ENCODE data around the gene MTUS2.

Gene MTUS2

GRCh38 chr13:28830580-28830979 lies 10.4 kb downstream of the MTUS2 start:
- TF ChIP-seq ZFX (IDR thresholded peaks at IDR 0.05; ENCODE audit: borderline replicate concordance) = no peak
- TF ChIP-seq, protein P1, sequence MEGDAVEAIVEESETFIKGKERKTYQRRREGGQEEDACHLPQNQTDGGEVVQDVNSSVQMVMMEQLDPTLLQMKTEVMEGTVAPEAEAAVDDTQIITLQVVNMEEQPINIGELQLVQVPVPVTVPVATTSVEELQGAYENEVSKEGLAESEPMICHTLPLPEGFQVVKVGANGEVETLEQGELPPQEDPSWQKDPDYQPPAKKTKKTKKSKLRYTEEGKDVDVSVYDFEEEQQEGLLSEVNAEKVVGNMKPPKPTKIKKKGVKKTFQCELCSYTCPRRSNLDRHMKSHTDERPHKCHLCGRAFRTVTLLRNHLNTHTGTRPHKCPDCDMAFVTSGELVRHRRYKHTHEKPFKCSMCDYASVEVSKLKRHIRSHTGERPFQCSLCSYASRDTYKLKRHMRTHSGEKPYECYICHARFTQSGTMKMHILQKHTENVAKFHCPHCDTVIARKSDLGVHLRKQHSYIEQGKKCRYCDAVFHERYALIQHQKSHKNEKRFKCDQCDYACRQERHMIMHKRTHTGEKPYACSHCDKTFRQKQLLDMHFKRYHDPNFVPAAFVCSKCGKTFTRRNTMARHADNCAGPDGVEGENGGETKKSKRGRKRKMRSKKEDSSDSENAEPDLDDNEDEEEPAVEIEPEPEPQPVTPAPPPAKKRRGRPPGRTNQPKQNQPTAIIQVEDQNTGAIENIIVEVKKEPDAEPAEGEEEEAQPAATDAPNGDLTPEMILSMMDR (IDR thresholded peaks at IDR 0.05) = no peak

DNA sequence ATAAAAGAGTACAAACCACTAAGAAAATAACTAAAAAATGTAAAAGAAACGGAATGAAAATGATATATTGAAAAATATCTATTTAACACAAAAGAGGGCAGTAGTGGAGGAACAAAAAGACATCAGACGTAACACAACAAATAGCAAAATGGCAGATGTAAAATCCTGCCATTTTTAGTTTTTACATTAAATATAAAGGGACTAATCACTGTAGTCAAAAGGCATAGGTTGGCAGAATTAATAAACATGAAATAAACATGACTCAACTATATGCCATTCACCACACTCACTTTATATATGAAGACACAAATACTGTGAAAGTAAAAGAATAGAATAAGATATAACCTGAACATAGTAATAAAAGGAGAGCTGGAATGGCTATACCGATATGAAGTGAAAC lies 11.0 kb downstream of the MTUS2 start:
- H3K27ac ChIP-seq = no peak overlapping the region
- TF ChIP-seq, protein P1 (IDR thresholded peaks at IDR 0.05) = no peak
- no peak for TF ChIP-seq ZFX (IDR thresholded peaks at IDR 0.05; ENCODE audit: borderline replicate concordance)

More at GRCh38 chr13:28830580-28830979, 10.4 kb downstream of the MTUS2 start:
- no peak overlapping the region for H3K27ac ChIP-seq

DNA sequence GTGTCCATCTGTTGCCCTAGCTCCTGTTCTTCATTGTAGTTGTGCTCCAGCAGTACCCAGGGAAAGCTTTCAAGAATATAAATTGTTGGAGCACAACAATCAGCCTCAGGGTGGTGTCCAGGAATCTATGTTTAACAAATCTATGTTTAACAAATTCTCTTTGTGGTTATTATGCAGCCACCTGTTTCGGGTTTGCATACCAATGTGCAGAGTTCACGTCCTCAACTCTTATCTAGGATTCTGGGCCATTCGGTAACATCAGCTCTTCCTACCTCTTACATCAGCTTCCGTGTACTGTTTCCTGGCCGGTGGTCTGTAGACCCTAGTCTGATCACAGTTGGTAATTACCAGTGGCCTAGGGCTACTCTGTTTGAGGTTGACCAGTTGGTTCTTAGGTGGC lies 17.0 kb downstream of the MTUS2 start:
- TF ChIP-seq ZFX (IDR thresholded peaks at IDR 0.05; ENCODE audit: borderline replicate concordance) = no peak
- TF ChIP-seq, protein P1 (IDR thresholded peaks at IDR 0.05) = no peak
- H3K27ac ChIP-seq = no peak overlapping the region

- no peak overlapping the region for H3K27ac ChIP-seq
- TF ChIP-seq ZFX (IDR thresholded peaks at IDR 0.05; ENCODE audit: borderline replicate concordance) = no peak
- TF ChIP-seq, protein P1 (IDR thresholded peaks at IDR 0.05) = no peak
Measured at GRCh38 chr13:28843639-28844038, 23.5 kb downstream of the MTUS2 start.

- no peak for TF ChIP-seq ZFX (IDR thresholded peaks at IDR 0.05; ENCODE audit: borderline replicate concordance)
- TF ChIP-seq, protein P1 (IDR thresholded peaks at IDR 0.05) = no peak
- H3K27ac ChIP-seq = no peak overlapping the region
Measured at GRCh38 chr13:28849441-28849840, 29.3 kb downstream of the MTUS2 start.

DNA sequence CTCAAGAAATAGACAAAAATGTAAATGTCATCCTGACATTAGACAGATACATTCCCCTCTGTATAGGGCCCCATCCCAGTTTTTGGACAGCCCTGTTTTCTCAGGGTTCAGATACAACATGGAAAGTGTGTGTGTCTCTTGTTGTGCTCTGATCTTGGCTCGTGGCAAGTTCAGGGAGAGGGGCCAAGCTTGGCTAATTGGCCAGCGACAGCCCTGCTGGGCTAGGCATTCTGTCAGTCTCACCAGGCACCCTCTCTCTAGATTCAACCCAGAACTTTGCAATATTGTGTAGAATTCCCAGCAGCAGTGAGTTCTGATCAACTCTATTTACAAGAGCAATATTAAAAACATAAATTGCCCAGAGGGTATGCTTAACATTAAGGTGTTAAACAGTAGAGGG lies 30.1 kb downstream of the MTUS2 start:
- no peak overlapping the region for H3K27ac ChIP-seq
- no peak for TF ChIP-seq ZFX (IDR thresholded peaks at IDR 0.05; ENCODE audit: borderline replicate concordance)
- TF ChIP-seq, protein P1 (IDR thresholded peaks at IDR 0.05) = no peak

DNA sequence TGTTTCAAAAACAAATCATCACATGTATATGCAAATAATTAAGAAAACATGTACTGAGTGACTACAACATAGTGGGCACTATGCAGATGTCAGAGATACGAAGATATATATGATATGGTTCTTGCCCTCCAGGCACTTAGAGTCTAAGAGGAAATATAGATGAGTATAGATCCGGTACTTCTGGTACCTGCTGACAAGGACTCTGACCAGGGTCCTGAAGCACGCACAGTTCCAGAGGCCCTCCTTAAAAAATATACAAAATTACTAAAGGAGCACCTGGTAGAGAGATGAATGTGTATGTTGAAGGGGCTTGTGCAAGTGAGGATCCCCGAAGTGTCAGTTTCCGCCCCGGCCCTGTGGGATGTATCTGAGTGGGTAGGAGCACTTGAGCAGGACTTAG lies 31.3 kb downstream of the MTUS2 start:
- H3K27ac ChIP-seq = no peak overlapping the region
- TF ChIP-seq, protein P1 (IDR thresholded peaks at IDR 0.05) = no peak
- TF ChIP-seq ZFX (IDR thresholded peaks at IDR 0.05; ENCODE audit: borderline replicate concordance) = no peak

All from 22Rv1 (cell line).